Neural progenitor cell (in vitro differentiated cells): Measurements from ENCODE around the gene TEAD1. TPM values are rescaled to one million over a fixed set of nuclear protein-coding genes. Genes with fewer than 3 reads are reported as not detected.

ENCODE experiments used
- DNase-seq: peaks from one replicate; pipeline ENCODE4 v3.0.0-alpha.2; 2016; ENCODE audit warnings: low spot score
- H2AFZ ChIP-seq: fragments of 200-600 bp; sonication (generic); replicated peaks from 2 replicates; pipeline ENCODE4 v1.6.1; 2016; ENCODE audit warnings: antibody characterized with exemption
- H3F3A ChIP-seq: fragments of 200-600 bp; sonication (generic); 2 replicates; pipeline ENCODE4 v1.6.1; 2016; ENCODE audit warnings: antibody characterized with exemption, low read depth
- H3K27ac ChIP-seq: fragments of 200-600 bp; sonication (generic); 2 replicates; pipeline ENCODE4 v1.5.1; 2016; ENCODE audit warnings: mild to moderate bottlenecking
- H3K27me3 ChIP-seq: fragments of 200-600 bp; sonication (generic); 2 replicates; pipeline ENCODE4 v1.6.1; 2016; ENCODE audit warnings: mild to moderate bottlenecking, moderate library complexity
- H3K36me3 ChIP-seq: fragments of 200-600 bp; sonication (generic); 2 replicates; pipeline ENCODE4 v1.5.1; 2016
- H3K4me1 ChIP-seq: fragments of 200-600 bp; sonication (generic); 2 replicates; pipeline ENCODE4 v1.6.1; 2016; ENCODE audit warnings: mixed run types
- H3K4me2 ChIP-seq: fragments of 200-600 bp; sonication (generic); 2 replicates; pipeline ENCODE4 v1.6.1; 2016
- H3K4me3 ChIP-seq: fragments of 200-600 bp; sonication (generic); 2 replicates; pipeline ENCODE4 v1.5.1; 2016
- H3K79me2 ChIP-seq: fragments of 200-600 bp; sonication (generic); 2 replicates; pipeline ENCODE4 v1.6.1; 2016; ENCODE audit warnings: low read depth
- H3K9ac ChIP-seq: fragments of 200-600 bp; sonication (generic); 2 replicates; pipeline ENCODE4 v1.6.1; 2016
- H3K9me3 ChIP-seq: fragments of 200-600 bp; sonication (generic); 2 replicates; pipeline ENCODE4 v1.5.1; 2016; ENCODE audit warnings: low read depth
- H4K20me1 ChIP-seq: fragments of 200-600 bp; sonication (generic); 2 replicates; pipeline ENCODE4 v1.6.1; 2016; ENCODE audit warnings: low read depth
- H3K27ac Mint-ChIP-seq: 3 replicates; pipeline ENCODE4 v1.8.0; 2021; ENCODE audit warnings: mixed read lengths
- H3K27me3 Mint-ChIP-seq: 2 replicates; pipeline ENCODE4 v1.8.0; 2022; ENCODE audit warnings: low read depth, mild to moderate bottlenecking, inconsistent platforms, moderate library complexity, mixed read lengths; ENCODE audit not compliant: insufficient read depth
- H3K36me3 Mint-ChIP-seq: 3 replicates; pipeline ENCODE4 v1.8.0; 2021; ENCODE audit warnings: mixed read lengths
- H3K4me1 Mint-ChIP-seq: 3 replicates; pipeline ENCODE4 v1.8.0; 2021; ENCODE audit warnings: mixed read lengths
- H3K4me3 Mint-ChIP-seq: 3 replicates; pipeline ENCODE4 v1.8.0; 2021; ENCODE audit warnings: mild to moderate bottlenecking, moderate library complexity, mixed read lengths
- H3K9me3 Mint-ChIP-seq: 3 replicates; pipeline ENCODE4 v1.8.0; 2020; ENCODE audit warnings: mixed read lengths
- CTCF ChIP-seq: fragments of 200-600 bp; sonication (generic); IDR thresholded peaks from 2 replicates; pipeline ENCODE4 v1.5.1; 2017; ENCODE audit warnings: antibody characterized with exemption, mild to moderate bottlenecking
- EZH2 ChIP-seq: fragments of 200-600 bp; sonication (generic); IDR thresholded peaks from 2 replicates; pipeline ENCODE4 v1.6.1; 2017; ENCODE audit warnings: antibody characterized with exemption, mild to moderate bottlenecking, moderate library complexity
- EZH2phosphoT487 ChIP-seq: fragments of 200-600 bp; sonication (generic); IDR thresholded peaks from 2 replicates; pipeline ENCODE4 v1.6.1; 2017; ENCODE audit warnings: antibody characterized with exemption
- total RNA-seq: library from RNA; depleted of rRNA; stranded (reverse); fragments of >200 nt; gene quantifications from 2 replicates; pipeline ENCODE4 v1.2.3, GENCODE V29; 2015; ENCODE audit warnings: low replicate concordance

TEAD1 gene
- total RNA-seq, 1 donor from 2014 or later: 98.3 TPM

GRCh38 chr11:12950670-12951069, 276.4 kb downstream of the TEAD1 start:
- H3K27ac Mint-ChIP-seq: no peak overlapping the region
- no peak overlapping the region for H3K4me2 ChIP-seq
- H3K4me1 ChIP-seq: no peaks in the 10 kb centered on the region
- no peak overlapping the region for H3K9ac ChIP-seq
- H3K36me3 Mint-ChIP-seq: no peaks in the 10 kb centered on the region
- no peak overlapping the region for H3K4me3 Mint-ChIP-seq
- no peak for DNase-seq
- no peaks in the 10 kb centered on the region for H3K36me3 ChIP-seq
- no peaks in the 10 kb centered on the region for H3K79me2 ChIP-seq
- H3K9me3 Mint-ChIP-seq: peaks cover 11% of the 10 kb centered on the region
- H3K9me3 ChIP-seq: no peaks in the 10 kb centered on the region
- H3K27me3 ChIP-seq: no peaks in the 10 kb centered on the region
- no peaks in the 10 kb centered on the region for H3F3A ChIP-seq
- H3K27me3 Mint-ChIP-seq: peaks cover 2% of the 10 kb centered on the region
- H3K4me1 Mint-ChIP-seq: no peaks in the 10 kb centered on the region
- H3K27ac ChIP-seq: no peak overlapping the region
- no peak overlapping the region for H2AFZ ChIP-seq
- no peaks in the 10 kb centered on the region for H4K20me1 ChIP-seq
- H3K4me3 ChIP-seq: no peak overlapping the region
- TF ChIP-seq CTCF: no peak
- TF ChIP-seq EZH2: no peak
- no peak for TF ChIP-seq EZH2phosphoT487

- no peaks in the 10 kb centered on the region for H3F3A ChIP-seq
- Mint-ChIP-seq H3K9me3 (peaks cover 11% of the 10 kb centered on the region), H3K27me3 (peaks cover 2% of the 10 kb centered on the region), H3K36me3 (no peaks in the 10 kb centered on the region), H3K27ac (no peak overlapping the region), H3K4me1 (no peaks in the 10 kb centered on the region), H3K4me3 (no peak overlapping the region)
- no peaks in the 10 kb centered on the region for H3K27me3 ChIP-seq
- no peak overlapping the region for H3K4me3 ChIP-seq
- TF ChIP-seq CTCF (no peak), EZH2 (no peak), EZH2phosphoT487 (no peak)
- no peaks in the 10 kb centered on the region for H3K4me1 ChIP-seq
- no peaks in the 10 kb centered on the region for H3K36me3 ChIP-seq
- H2AFZ ChIP-seq: no peak overlapping the region
- H4K20me1 ChIP-seq: no peaks in the 10 kb centered on the region
- H3K4me2 ChIP-seq: no peak overlapping the region
- no peaks in the 10 kb centered on the region for H3K9me3 ChIP-seq
- no peaks in the 10 kb centered on the region for H3K79me2 ChIP-seq
- DNase-seq: no peak
- no peak overlapping the region for H3K27ac ChIP-seq
- H3K9ac ChIP-seq: no peak overlapping the region
These were observed 277.2 kb downstream of the TEAD1 start for GRCh38 chr11:12951376-12951775.

- TF ChIP-seq EZH2phosphoT487 (no peak), CTCF (no peak), EZH2 (no peak)
- Mint-ChIP-seq H3K4me1 (no peaks in the 10 kb centered on the region), H3K9me3 (peaks cover 11% of the 10 kb centered on the region), H3K36me3 (no peaks in the 10 kb centered on the region), H3K27me3 (peaks cover 2% of the 10 kb centered on the region), H3K4me3 (no peak overlapping the region), H3K27ac (no peak overlapping the region)
- H4K20me1 ChIP-seq: no peaks in the 10 kb centered on the region
- H3K9me3 ChIP-seq: no peaks in the 10 kb centered on the region
- H3K36me3 ChIP-seq: no peaks in the 10 kb centered on the region
- H3K79me2 ChIP-seq: no peaks in the 10 kb centered on the region
- H3K4me1 ChIP-seq: no peaks in the 10 kb centered on the region
- no peak overlapping the region for H2AFZ ChIP-seq
- no peak overlapping the region for H3K4me2 ChIP-seq
- H3K27ac ChIP-seq: no peak overlapping the region
- no peaks in the 10 kb centered on the region for H3F3A ChIP-seq
- H3K4me3 ChIP-seq: no peak overlapping the region
- no peak overlapping the region for H3K9ac ChIP-seq
- H3K27me3 ChIP-seq: no peaks in the 10 kb centered on the region
- DNase-seq: no peak
These were observed 277.9 kb downstream of the TEAD1 start for GRCh38 chr11:12952094-12952493.

GRCh38 chr11:12958986-12959385, 284.8 kb downstream of the TEAD1 start:
- no peak for DNase-seq
- Histone ChIP-seq H3F3A (no peaks in the 10 kb centered on the region), H3K9me3 (no peaks in the 10 kb centered on the region), H3K4me3 (no peak overlapping the region), H3K36me3 (no peaks in the 10 kb centered on the region), H3K27ac (no peak overlapping the region), H3K4me2 (no peak overlapping the region), H3K9ac (no peak overlapping the region), H2AFZ (no peak overlapping the region), H3K4me1 (no peaks in the 10 kb centered on the region), H4K20me1 (no peaks in the 10 kb centered on the region), H3K27me3 (no peaks in the 10 kb centered on the region), H3K79me2 (no peaks in the 10 kb centered on the region)
- TF ChIP-seq EZH2phosphoT487 (no peak), CTCF (no peak)
- peaks cover 2% of the 10 kb centered on the region for H3K4me1 Mint-ChIP-seq
- H3K27ac Mint-ChIP-seq: no peak overlapping the region
- H3K9me3 Mint-ChIP-seq: no peaks in the 10 kb centered on the region
- H3K4me3 Mint-ChIP-seq: no peak overlapping the region
- H3K27me3 Mint-ChIP-seq: peaks cover 2% of the 10 kb centered on the region
- H3K36me3 Mint-ChIP-seq: no peaks in the 10 kb centered on the region
